Amniotic epithelial cell (primary cell): ENCODE results near the gene FBF1.
"Not testable (repeated sequence)": the region's sequence is repeated elsewhere in the genome, so short reads cannot be mapped to it uniquely, and the experiment has no call there.

Source experiments
- DNase-seq: peaks from one replicate; pipeline ENCODE4 v3.0.0-alpha.2; 2010; ENCODE audit warnings: low read depth

Gene FBF1

GRCh38 chr17:75875182-75875939, 65.5 kb downstream of the FBF1 start:
- DNase-seq, result no peak

- no peak for DNase-seq
These were observed 66.3 kb downstream of the FBF1 start for GRCh38 chr17:75874323-75875181.

- DNase-seq, result no peak
These were observed 67.1 kb downstream of the FBF1 start for GRCh38 chr17:75873587-75874322.

- DNase-seq, result peak; percentile 71
These were observed 68.1 kb downstream of the FBF1 start for GRCh38 chr17:75872434-75873351.

- DNase-seq, result not testable (repeated sequence)
These were observed 70.6 kb downstream of the FBF1 start for GRCh38 chr17:75870228-75870627.

- DNase-seq, result peak; percentile 85
These were observed 71.3 kb downstream of the FBF1 start for GRCh38 chr17:75869282-75870141.

GRCh38 chr17:75868730-75869281, 72.0 kb downstream of the FBF1 start:
- not testable (repeated sequence) for DNase-seq

GRCh38 chr17:75865404-75866188, 75.2 kb downstream of the FBF1 start:
- not testable (repeated sequence) for DNase-seq

GRCh38 chr17:75864887-75865286, 76.0 kb downstream of the FBF1 start:
- DNase-seq, result not testable (repeated sequence)

- peak; percentile 64 for DNase-seq
These were observed 76.4 kb downstream of the FBF1 start for GRCh38 chr17:75864448-75864871.

GRCh38 chr17:75861927-75862317, 78.9 kb downstream of the FBF1 start:
- DNase-seq, result no peak
